Uterus (tissue), 2 donors: ENCODE data around the gene ZSWIM1.
"Not testable (repeated sequence)": the region's sequence is repeated elsewhere in the genome, so short reads cannot be mapped to it uniquely, and the experiment has no call there.

Source experiments
- CTCF ChIP-seq, 4 experiments: fragments of 200-600 bp in 2 of 4; fragments of 450-650 bp in 2 of 4; sonication (generic) in 2 of 4; IDR thresholded peaks; one replicate each; pipeline ENCODE4 v1.5.1; 2016 to 2019; ENCODE audit warnings: antibody characterized with exemption in 4 of 4, mild to moderate bottlenecking in 2 of 4, moderate library complexity in 1 of 4
- POLR2A ChIP-seq, 2 donors: fragments of 450-650 bp; IDR thresholded peaks; one replicate each; pipeline ENCODE4 v1.6.1; 2016; ENCODE audit warnings: antibody characterized with exemption in 2 of 2, mild to moderate bottlenecking in 1 of 2, moderate library complexity in 1 of 2

- TF ChIP-seq CTCF, POLR2A (IDR thresholded peaks at IDR 0.05): not testable (repeated sequence)
Observed at GRCh38 chr20:45874104-45874481, 6.9 kb upstream of the ZSWIM1 start.
